ENCODE results near the gene TBL1X.
"Not testable (repeated sequence)": the region's sequence is repeated elsewhere in the genome, so short reads cannot be mapped to it uniquely, and the experiment has no call there.

Gene TBL1X

DNA sequence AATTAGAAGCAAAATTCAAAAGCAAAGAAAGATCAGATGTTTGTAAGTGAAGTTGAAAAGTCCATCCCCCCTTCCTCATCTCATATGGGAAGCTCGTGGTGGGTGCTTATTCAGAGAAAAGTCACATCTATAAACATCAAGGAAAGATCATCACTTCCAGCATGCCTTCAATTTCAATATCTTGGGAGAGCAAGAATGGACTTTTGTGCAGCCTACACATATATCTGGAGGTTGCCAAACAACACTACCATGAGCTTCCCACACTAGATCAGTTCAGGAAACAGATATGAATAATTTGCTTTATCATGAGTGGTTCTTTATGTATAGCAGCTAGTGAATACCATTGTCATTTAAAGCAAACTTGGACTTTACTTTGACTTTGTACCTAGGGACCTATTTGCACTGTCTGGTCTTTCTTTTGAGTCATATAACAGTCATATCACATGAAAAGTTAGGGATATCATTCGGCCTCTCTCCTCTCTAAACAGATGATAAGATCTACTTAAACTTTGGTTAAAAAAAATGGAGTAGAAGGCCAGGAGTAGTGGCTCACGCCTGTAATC lies 5.6 kb upstream of the TBL1X start:
- DNase-seq = no peak

DNA sequence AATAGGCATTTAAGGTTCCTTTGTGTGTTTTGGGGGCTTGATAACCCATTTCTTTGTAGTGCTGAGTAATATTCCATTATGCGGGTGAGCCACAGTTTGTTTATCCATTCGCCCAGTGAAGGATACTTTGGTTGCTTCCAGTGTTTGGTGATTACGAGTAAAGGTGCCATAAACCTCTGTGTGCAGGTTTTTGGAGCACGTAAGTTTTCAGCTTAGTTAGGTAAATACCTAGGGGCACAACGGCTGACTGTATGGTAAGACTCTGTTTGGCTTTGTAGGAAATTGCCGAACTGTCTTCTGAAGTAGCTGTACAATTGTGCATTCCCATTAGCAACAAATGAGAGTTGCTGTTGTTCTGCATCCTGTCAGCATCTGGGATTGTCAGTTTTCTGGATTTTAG lies 3.8 kb upstream of the TBL1X start:
- DNase-seq = no peak

DNA sequence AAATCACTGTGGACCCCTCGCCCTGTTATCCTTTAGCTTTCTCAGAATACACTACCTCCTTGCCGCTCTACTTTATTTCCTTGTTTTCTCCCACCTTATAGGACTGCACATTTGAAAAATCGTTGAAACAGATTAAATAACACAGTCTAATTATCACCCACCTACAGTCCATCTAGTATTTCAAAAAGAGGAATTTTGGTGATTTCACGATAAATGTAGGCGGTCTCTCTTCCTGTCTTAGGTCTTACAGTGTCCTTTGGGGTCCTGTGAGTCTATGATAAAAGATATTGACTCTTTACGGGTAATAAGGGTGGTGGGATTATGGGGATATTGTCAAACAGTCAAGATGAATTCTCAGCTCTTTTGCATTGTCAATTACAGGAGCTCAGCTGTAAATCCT lies 2.4 kb upstream of the TBL1X start:
- DNase-seq = no peak

DNA sequence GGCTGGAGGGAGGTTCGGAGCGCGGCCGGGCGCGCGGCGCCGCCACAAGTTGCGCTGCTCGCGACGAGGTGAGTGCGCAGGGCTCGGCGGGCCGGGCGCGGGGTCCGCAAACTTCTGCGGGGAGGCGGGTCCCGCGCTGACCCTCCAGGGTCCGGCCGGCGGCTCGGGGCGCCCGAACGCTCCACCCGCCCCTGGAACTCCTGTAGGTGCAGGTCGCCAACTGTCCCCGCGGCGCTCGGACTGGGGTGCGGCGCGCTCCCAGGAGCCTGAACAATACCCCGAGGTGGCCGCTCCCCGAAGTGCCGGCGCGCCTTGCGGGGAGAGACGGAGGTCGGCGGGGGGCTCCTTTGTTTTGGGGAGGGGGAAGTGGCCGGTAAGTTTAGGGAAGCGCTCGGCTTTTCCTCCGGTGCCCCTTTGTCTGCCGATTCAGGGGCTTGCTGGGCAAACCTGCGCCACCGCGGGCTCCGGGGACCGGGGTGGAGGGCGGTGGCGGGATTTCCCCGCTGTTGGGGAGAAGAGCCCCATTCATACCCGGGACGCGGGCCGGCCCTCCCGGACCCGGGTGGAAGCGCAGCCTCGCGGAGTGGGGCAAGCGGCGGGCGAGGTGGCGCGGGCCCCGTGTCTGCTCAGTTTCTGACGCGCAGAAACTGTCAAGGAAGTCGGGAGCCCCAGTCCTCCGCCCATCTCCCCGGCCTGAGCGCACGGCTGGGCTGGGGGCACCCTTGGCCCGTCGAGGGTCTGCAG lies 694 bp downstream of the TBL1X start:
- DNase-seq = peak; percentile 52

DNA sequence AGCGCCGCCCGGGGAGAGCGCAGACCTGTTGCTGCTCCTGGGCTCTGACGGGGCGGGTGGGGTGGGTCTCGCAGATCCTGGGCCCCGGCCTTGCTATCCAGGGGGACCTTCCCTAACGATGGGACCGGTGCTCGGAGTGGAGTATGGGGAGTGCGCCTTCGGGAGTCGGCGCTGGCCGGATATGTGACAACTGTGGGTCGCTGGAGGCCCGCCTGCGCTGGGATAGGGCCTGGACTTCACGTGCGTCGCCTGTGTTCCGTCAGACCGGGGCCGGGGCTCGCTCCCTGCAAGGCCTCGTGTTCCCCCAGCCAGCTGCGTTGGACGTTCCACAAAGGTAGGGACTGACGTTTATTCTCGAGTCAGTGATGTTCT lies 1.3 kb downstream of the TBL1X start:
- DNase-seq = peak; percentile 50

DNA sequence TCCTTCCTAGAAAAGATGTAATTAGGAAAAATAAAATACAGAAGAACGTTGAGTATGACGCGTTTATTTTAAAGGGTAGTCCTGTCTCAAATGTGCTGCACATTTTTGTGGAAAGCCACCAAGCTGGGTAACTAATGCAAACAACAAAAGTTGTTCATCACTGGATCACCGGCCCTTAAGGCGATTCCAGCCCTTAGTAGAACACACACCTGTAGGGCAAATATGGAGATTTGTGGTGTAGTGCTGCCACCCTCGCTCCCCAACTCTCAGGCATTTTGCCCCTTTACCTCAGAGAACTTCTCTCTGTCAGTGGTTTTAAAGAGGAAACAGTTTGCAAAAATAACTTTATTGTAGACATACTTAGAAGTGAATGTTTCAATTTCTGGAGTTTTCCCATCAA lies 1.9 kb downstream of the TBL1X start:
- no peak for DNase-seq

DNA sequence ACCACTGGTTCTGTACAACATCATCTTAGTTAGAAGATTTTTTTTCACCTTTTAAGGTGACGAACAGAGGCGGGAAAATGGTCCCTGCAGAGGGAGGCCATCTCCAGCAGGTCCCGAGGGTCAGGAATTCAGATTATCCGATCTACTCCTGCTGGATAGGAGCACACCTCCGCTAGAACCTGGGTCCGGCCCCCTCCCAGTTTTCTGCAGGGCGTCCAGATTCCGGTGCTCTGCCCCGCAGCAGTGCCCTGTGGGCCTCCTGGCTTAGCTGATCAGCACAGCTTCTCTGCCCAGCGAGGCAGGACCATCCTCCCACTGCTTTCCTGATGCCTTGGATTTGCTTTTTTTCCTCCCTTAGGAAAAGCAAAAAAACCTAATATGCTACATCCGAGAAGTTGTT lies 2.3 kb downstream of the TBL1X start:
- no peak for DNase-seq

DNA sequence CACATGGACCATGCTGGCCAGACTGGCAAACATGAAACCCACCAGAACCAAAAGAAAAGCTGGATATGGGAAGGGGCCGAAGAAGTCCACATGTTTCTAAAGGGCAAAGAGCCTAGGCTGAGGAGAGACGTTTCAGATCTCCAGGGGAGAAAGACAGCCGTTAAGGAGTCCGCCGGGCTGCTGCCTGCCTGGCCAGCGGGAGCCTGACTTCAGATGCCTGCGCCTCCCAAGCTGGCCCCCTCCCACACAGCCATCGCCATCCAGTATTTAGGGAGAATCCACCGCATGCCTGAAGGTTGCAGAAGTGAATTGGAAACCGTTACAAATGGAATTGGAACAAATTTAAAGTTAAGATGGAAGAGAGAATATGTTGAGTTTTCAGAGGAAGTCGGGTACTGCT lies 2.9 kb downstream of the TBL1X start:
- no peak for DNase-seq

DNA sequence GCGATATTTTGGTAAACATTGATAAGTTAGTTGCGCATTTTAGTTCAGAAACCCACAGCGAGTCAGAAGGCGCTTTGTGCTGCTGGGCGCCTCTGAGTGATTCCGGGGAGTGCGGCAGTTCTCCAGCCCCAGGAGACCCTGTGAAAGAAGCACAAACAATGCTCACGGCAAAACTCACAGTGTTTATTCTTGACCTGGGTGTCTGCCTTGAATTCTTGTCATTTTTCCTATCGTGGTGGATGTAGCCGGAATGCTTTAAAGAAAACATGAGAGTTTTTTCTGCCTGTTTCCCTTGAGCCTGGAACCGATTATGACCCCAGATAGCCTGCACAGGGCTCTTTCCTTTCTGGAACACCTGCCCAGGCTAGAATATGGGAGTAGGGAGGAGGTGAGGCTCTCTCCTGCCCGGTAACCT lies 6.7 kb downstream of the TBL1X start:
- no peak for DNase-seq

DNA sequence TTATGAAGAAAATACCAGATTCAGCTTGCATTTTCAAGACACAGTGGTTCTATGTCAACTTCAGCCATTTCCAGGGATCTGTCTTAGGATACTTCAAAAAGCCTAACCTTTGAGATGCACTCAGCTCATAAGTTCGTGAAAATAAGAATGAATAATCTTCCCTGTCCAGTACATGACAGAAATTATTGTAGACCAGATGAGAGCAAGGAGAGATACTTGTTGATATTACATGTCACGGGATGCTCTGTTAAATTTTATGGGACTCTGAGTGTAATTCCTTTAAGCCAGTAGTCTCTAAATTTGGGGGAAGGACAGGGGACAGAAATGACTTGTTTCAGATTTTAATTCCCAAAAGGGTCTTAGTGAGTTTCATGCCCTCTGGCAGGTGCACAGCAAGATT lies 8.8 kb downstream of the TBL1X start:
- no peak for DNase-seq

DNA sequence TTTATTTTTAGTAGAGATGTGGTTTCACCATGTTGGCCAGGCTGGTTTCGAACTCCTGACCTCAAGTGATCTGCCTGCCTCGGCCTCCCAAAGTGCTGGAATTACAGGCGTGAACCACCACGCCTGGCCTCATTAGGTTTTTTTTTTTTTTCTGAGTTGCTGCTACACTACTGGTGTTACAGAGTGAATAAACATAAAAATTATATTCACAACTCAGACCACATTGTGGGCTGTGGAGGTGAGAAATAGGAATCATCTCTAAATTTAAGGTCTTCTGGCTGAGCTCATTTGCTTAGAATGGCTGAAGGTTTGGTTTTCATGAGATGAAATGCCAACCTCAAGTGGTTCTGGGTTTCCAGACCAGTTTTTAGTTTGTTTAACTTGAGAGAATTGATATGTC lies 10.6 kb downstream of the TBL1X start:
- DNase-seq = not testable (repeated sequence)

DNA sequence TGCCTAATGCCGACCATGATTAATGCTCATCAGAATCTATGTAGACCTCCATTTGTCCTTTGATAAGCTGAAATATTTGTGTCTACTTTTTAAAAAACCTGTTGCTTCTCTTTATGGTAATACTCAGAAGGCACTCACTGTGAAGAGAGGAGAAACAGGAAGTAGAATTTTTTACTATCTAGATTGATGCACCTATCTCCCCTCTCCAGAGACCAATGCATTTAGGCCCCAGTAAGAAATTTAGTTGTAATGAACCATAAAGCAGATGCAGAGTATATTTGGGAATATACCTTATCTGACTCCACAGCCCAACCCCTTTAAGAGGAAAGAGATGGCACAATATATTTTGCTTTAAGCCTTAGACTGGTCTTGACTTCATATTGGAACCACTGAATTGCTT lies 11.1 kb downstream of the TBL1X start:
- DNase-seq = no peak

DNA sequence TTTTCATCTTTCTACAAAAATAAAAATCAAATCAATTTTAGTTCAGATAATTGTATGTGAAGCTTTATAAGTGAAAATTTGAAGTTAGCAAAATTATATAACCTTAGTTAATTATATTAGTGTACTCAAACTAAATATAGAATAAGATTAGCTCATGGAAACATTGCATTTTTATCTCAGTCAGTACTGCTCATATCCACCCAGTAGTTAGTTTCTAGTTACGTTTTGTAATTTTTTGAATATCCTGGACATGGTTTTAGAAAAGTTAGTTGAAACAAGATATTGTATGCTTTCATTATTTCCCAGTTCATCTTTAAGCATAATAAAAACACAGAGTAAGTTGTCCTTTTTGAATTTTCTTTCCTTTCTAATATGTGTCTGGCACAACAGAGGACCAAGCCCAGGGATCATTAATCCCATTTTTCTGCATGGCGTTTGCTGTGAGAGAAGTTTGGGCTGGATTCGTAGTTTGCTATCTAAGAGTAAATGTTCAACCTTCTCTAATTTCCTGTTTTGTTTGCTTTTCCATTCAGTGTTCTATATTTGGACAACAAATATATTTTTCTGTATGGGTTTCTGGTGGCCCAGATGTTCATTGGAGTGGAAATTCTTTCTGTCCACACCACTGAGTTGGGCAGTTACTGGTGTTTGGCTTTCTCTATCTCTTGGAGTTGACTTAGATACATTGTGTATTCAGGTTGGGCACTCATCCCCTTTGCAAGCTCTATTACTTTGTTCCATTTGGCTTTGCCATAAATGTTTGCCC lies 12.1 kb downstream of the TBL1X start:
- DNase-seq = no peak

DNA sequence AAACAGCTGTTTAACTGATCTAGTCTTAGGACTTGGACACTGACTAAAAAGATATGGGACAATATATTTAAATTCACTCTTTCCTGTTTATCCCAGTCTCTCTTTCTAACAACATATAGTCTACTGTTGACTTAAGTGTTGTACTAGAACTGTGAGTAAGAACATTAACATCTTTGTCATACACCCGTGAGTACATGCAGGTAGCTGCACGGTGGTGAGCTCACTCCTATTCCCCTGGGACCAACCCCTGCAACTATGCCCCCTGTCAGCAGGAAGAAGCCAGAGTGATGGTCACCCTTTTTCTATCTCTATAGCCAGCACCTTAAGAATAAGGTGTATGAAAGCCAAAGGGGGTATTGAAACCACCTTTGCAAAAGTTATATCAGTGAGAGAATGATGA lies 17.6 kb downstream of the TBL1X start:
- no peak for DNase-seq

DNA sequence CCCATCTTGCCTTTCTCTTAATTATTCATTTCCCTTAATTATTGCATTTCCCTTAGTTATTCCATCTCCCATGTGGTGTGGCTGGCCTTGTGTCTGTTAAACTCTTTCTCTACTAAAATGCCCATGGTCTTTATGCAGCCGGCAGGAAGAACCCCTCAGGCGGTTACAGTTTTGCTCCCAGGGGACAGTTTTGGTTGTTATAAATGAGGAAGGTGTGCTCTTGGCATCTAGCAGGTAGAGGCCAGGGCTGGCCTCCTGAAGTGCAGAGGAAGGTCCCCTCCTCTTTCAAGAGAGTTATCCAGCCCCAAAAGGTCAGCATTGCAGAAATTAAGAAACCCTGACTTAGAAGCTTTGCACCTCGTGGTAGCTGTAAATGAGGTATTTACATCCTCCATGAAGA lies 18.0 kb downstream of the TBL1X start:
- DNase-seq = no peak

DNA sequence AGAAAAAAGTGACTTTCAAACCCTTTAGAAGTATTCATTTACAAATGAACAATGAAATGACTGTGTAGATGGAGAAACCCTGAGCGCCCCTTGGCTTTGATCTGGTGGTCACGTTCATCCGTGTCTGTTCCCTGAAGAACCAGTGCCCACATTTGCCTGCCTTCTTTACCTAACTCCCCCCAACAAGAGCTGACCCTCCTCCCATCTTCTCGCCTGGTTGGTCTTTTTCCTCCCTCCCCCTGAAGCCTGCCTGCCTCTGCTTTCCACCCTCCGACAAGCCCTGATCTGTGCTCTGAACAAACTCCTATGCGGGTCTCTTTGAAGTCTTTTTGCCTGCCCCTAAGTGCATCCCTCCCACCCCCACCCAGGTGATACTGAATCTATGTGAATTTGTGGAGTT lies 18.5 kb downstream of the TBL1X start:
- no peak for DNase-seq

DNA sequence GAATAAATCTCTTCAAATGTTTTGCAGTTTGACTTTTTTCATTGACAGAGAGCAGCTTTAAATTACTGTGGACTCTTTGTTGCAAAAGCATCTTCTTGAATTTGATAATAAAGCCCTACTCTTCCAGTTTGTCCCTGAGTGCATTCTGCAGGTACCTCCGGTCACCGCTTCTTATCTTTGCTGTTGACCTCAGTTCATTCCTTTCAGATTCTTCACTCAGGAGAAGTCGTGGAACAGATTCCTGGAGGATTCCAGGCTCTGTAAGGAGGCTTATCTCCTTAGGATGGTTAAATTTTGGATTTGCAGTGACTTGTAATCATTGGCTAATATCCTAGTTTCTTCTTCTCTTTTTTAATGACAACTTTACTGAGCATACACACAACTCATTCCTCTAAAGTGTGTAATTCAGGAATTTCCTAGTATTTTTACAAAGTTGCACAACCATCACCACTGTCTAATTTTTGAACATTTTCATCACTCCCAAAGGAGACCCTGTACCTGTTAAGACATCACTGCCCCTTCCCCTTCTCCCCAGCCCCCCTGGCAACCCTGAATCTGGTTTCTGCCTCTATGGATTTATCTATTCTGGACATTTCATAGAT lies 22.0 kb downstream of the TBL1X start:
- DNase-seq = no peak

DNA sequence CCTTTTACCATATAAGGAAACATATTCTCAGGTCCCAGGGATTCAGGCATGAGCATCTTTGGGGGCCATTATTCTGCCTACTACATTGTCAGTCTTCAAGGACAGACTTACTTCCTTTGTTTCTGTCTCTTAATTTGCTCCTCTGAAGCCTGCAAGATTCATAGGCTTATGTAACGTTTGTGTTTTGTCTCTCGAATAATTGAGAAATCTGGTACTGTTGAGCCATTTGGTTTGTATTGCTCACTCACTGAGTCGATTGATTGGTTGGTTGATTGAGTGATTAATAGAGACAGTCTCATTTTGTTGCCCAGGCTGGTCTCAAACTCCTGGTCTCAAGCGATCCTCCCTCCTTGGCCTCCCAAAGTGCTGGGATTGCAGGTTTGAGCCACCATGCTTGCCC lies 23.7 kb downstream of the TBL1X start:
- DNase-seq = no peak

DNA sequence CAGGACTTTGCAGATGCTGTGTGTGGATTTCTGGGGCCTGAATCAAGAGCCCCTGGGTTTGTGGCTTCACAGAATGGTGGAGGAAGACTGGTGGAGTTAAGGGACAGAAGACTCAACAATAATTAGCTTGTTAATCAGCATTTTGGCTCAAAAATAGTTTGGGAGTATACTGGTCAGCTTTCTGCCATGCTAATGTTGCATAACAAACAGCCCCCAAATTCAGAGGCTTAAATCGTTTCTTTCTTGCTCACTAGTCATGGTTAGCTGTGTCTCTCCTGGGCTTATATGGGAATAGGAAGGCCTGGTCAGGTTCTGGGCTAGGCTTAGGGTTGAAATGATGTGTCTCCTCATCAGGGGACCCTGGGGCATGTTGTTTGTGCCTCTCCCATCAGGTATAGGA lies 24.4 kb downstream of the TBL1X start:
- no peak for DNase-seq

DNA sequence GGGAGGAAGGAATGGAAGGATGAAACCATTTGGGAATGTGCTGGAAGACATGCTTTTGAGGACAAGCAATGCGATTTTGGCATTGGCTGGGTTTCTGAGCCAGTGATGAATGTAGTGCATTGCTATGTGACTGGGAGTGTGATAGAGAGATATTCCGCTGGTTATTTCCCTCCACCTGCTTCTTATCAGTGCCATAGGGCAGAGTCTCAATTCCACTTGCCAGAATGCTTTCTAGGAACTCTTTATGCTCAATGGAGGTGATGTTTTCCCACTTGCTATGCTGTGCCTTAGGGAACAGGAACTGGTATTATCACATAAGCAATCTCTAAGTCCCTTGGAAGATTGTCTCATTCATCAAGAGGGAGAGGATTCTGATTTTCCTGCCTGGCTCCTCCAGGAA lies 28.0 kb downstream of the TBL1X start:
- DNase-seq = no peak

DNA sequence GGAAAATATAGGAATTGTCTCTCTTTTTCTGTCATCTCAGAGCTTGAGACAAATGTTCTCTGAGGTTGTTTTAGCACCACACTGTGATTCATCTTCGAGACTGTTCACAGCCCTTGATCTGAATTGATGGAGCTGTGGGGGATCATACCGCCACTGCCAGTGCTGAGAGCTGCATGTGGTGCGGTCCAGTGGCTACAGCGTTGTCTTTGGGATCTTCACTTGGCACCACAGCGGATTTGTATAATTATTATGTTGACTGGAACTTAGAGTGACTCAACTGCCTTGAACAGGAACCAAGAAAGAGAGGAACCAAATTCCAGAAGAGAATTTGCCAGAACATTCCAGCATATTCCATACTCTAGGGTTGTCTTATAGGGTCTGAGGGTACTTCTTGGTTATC lies 29.1 kb downstream of the TBL1X start:
- DNase-seq = no peak

DNA sequence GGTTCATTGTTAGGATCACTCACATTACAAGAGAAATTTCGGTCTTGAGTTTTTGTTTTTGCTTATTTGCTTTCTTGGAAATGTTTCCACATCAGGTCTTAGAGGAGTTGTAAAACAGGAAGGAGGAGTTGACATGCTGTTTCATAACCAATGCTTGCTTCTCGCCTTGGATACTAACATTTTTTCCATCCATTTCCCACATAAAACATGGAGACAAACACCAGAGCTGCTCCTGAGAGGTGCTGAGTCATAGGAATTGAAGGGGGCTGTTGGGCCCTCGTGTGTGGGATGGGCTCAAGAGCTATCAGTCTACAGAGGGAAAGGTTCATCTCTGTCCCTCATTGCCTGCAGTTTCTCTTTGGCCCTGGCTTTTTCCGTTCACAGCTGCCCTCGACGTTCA lies 29.9 kb downstream of the TBL1X start:
- DNase-seq = no peak

DNA sequence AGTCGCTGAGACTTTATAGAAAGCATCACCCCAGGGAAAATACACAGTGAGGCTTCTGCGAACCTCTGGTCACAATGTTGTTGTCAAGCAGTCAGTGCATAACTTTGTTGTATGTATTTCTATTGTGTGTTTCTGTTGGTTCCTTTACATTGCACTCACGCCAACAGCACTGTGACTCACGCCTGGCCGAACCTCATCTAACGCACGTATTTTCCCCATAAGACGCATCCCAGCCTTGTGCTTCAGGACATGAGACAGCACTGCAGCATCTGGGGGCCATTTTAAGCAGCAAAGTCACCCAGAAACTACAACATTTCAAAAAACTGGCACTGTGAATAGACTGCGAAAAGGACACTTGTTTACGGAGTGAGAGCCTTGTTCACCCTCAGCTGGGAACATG lies 30.6 kb downstream of the TBL1X start:
- no peak for DNase-seq

DNA sequence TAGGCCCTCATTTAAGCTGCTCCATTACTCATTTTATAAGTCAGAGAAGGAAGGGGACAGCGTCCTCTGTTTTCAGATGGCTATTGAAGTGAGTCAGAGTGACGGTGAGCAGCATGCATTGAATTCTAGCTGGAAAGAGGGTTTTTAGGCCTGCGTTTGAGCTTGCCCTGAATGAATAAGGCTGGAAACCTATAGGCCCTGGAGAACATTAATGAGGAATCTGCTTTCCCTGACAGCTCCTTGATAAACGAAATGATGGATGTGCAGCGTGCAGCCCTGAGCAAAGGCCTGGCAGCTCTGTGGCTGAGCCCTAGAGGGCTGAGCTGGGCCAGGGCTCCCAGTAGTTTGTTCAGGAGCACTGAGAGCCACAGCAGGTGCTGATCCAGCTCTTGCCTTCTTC lies 33.4 kb downstream of the TBL1X start:
- no peak for DNase-seq
